A549 treated with AZD2906 at 1 μM for 4 hours (cell line): ENCODE measurements around the gene FGD4. TPM values are rescaled to one million over a fixed set of nuclear protein-coding genes. Genes with fewer than 3 reads are reported as not detected.

ENCODE experiments used
- total RNA-seq: library from RNA; stranded (reverse); fragments of 200-300 nt; extraction: Qiagen RNA extraction; gene quantifications from 5 replicates; pipeline ENCODE4 v1.2.3, GENCODE V29; 2022

Gene FGD4
- 16.1 to 26.5 TPM (median 20.6 TPM) in 5 replicates for total RNA-seq

GRCh38 chr12:32399370-32400113 lies at the start of gene FGD4:
FGD4 (plus strand) TSS chr12:32399558.

GRCh38 chr12:32679091-32679919 lies 279.9 kb downstream of the FGD4 start, which contains the start of gene DNM1L:
DNM1L (plus strand) TSS chr12:32679301; CDS start chr12:32679364, 63 bp downstream.

